ENCODE results near the gene GPR33. TPM values are rescaled to one million over a fixed set of nuclear protein-coding genes. Genes with fewer than 3 reads are reported as not detected.

GPR33 gene
- total RNA-seq, 1 experiment from 2014 or later, result not detected

GRCh38 chr14:31441273-31442111 lies 46.3 kb downstream of the GPR33 start:
- Histone ChIP-seq H3K4me1 (ENCODE audit: control insufficient read depth in 1 of 2, insufficient read depth in 2 of 2, low read length in 2 of 2) (peaks cover 11% of the 10 kb centered on the region in 2 experiments), H3K27ac (ENCODE audit: low read depth, low read length) (peak overlapping the region; percentile 20; the same call in 1 of the 2 replicates), H3K27me3 (ENCODE audit: insufficient read depth, low read length) (no peaks in the 10 kb centered on the region), H3K9ac (ENCODE audit: low read length) (no peak overlapping the region), H3K4me2 (ENCODE audit: low read length) (0 out of 2 replicates have a peak overlapping the region, but pooled peaks have one; percentile 4), H4K20me1 (ENCODE audit: insufficient read depth) (no peaks in the 10 kb centered on the region), H3K79me2 (ENCODE audit: insufficient read depth, low read length) (no peaks in the 10 kb centered on the region), H2AFZ (ENCODE audit: low read depth, low read length, poor library complexity, severe bottlenecking) (no peak overlapping the region), H3K9me2 (ENCODE audit: insufficient read depth) (no peaks in the 10 kb centered on the region), H3K9me3 (ENCODE audit: control insufficient read depth in 1 of 2, insufficient read depth in 1 of 2, low read depth in 1 of 2, low read length in 2 of 2) (no peaks in the 10 kb centered on the region), H3K36me3 (ENCODE audit: control insufficient read depth in 1 of 2, insufficient read depth in 2 of 2, low read length in 2 of 2) (no peaks in the 10 kb centered on the region), H3K4me3 (replicated peaks in 1 of 2; ENCODE audit: low read depth in 1 of 2, low read length in 2 of 2) (no peak overlapping the region)
- ChIA-PET CTCF (interaction anchor here (0.8 kb wide), 1 partner anchor 8 kb away, joined by 3 read pairs; no protein-coding TSS in a partner anchor), RAD21 (ENCODE audit: low non-redundant PET in 1 of 2, low total read pairs in 2 of 2, uncharacterized antibody in 2 of 2, unreplicated experiment in 2 of 2) (no interaction called here), POLR2A (no interaction called here)
- intact Hi-C loops (cut with micrococcal nuclease), result no loop called here
- no TSS peak for BruUV-seq (replicated peaks)
- no peak for DNase-seq (ENCODE audit: low read depth, low spot score)
- no peak for ATAC-seq
- TF ChIP-seq SP1 (IDR thresholded peaks at IDR 0.05; ENCODE audit: low read depth), result no peak
- TF ChIP-seq EZH2phosphoT487 (IDR thresholded peaks at IDR 0.05; ENCODE audit: borderline replicate concordance), result no peak
- no peak for TF ChIP-seq YY1 (IDR thresholded peaks at IDR 0.05; ENCODE audit: extremely low read depth, insufficient replicate concordance, low read depth, low read length)
- no peak for TF ChIP-seq FOSL1 (IDR thresholded peaks at IDR 0.05; ENCODE audit: low read depth)
- no peak for TF ChIP-seq REST (IDR thresholded peaks at IDR 0.05; ENCODE audit: low read depth)
- TF ChIP-seq CTCF (IDR thresholded peaks at IDR 0.05 in 2 of 3, conservative IDR thresholded peaks at IDR 0.05 in 1 of 3; ENCODE audit: borderline replicate concordance in 1 of 3, insufficient read depth in 1 of 3, low read depth in 2 of 3, low read length in 2 of 3), result no peak
